ENCODE data around the gene SLC26A11.

DNA sequence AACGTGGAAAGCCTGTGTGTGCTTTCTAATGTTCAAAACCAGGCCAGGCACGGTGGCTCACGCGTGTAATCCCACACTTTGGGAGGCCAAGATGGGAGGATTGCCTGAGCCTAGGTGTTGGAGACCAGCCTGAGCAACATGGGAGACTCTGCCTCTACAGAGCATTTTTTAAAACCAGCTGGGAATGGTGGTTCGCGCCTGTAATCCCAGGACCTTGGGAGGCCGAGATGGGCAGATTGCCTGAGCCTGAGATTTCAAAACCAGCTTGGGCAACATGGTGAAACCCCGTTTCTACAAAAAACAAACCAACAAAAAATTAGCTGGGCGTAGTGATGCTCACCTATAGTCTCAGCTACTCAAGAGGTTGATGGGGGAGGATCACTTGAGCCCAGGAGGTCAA lies 66.8 kb downstream of the SLC26A11 start:
- no peak for TF ChIP-seq TCF4 (CRISPR knock-in tag; IDR thresholded peaks at IDR 0.05; ENCODE audit: borderline replicate concordance)
- no peak for TF ChIP-seq ZFP3 (CRISPR knock-in tag; IDR thresholded peaks at IDR 0.05)
- TF ChIP-seq, protein P1, sequence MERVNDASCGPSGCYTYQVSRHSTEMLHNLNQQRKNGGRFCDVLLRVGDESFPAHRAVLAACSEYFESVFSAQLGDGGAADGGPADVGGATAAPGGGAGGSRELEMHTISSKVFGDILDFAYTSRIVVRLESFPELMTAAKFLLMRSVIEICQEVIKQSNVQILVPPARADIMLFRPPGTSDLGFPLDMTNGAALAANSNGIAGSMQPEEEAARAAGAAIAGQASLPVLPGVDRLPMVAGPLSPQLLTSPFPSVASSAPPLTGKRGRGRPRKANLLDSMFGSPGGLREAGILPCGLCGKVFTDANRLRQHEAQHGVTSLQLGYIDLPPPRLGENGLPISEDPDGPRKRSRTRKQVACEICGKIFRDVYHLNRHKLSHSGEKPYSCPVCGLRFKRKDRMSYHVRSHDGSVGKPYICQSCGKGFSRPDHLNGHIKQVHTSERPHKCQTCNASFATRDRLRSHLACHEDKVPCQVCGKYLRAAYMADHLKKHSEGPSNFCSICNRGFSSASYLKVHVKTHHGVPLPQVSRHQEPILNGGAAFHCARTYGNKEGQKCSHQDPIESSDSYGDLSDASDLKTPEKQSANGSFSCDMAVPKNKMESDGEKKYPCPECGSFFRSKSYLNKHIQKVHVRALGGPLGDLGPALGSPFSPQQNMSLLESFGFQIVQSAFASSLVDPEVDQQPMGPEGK (CRISPR knock-in tag; IDR thresholded peaks at IDR 0.05; ENCODE audit: borderline replicate concordance), result no peak
- no peak for TF ChIP-seq OSR1 (CRISPR knock-in tag; IDR thresholded peaks at IDR 0.05)
- no peak for TF ChIP-seq ZNF8 (CRISPR knock-in tag; IDR thresholded peaks at IDR 0.05)
